H9 (cell line): ENCODE data around the gene RASA3. TPM values are rescaled to one million over a fixed set of nuclear protein-coding genes. Genes with fewer than 3 reads are reported as not detected.

Experiments
- DNase-seq: peaks from one replicate; pipeline ENCODE4 v3.0.0-alpha.2; 2017
- H2AFZ ChIP-seq: one replicate; pipeline ENCODE4 v1.6.1; 2013; ENCODE audit warnings: mild to moderate bottlenecking, low read length, control low read depth, moderate library complexity
- H2AK5ac ChIP-seq: 2 replicates; pipeline ENCODE4 v1.6.1; 2013; ENCODE audit warnings: low read length, control low read depth, mixed read lengths; ENCODE audit not compliant: insufficient read length
- H2BK120ac ChIP-seq: one replicate; pipeline ENCODE4 v1.6.1; 2013; ENCODE audit warnings: low read depth, mild to moderate bottlenecking, low read length, control low read depth, inconsistent platforms; ENCODE audit not compliant: poor library complexity, severe bottlenecking
- H2BK12ac ChIP-seq: 2 replicates; pipeline ENCODE4 v1.6.1; 2013; ENCODE audit warnings: low read length, control low read depth, mixed read lengths, low read depth; ENCODE audit not compliant: insufficient read length
- H2BK15ac ChIP-seq: 2 replicates; pipeline ENCODE4 v1.6.1; 2013; ENCODE audit warnings: low read depth, low read length, control low read depth
- H2BK20ac ChIP-seq: one replicate; pipeline ENCODE4 v1.6.1; 2013; ENCODE audit warnings: low read depth, mild to moderate bottlenecking, low read length, control low read depth, inconsistent platforms; ENCODE audit not compliant: poor library complexity, severe bottlenecking
- H2BK5ac ChIP-seq: 2 replicates; pipeline ENCODE4 v1.6.1; 2013; ENCODE audit warnings: low read length, control low read depth, mixed read lengths; ENCODE audit not compliant: insufficient read length
- H3K14ac ChIP-seq: 2 replicates; pipeline ENCODE4 v1.6.1; 2013; ENCODE audit warnings: low read length, control low read depth; ENCODE audit not compliant: insufficient read depth
- H3K18ac ChIP-seq: 2 replicates; pipeline ENCODE4 v1.6.1; 2013; ENCODE audit warnings: low read depth, mild to moderate bottlenecking, mixed read lengths, low read length, control low read depth; ENCODE audit not compliant: insufficient read length
- H3K23ac ChIP-seq: 2 replicates; pipeline ENCODE4 v1.6.1; 2013; ENCODE audit warnings: low read length, control low read depth, mixed read lengths, low read depth; ENCODE audit not compliant: insufficient read length
- H3K23me2 ChIP-seq: 2 replicates; pipeline ENCODE4 v1.6.1; 2013; ENCODE audit warnings: low read depth, mild to moderate bottlenecking, mixed read lengths, low read length, control low read depth; ENCODE audit not compliant: insufficient read length, poor library complexity, severe bottlenecking
- H3K27ac ChIP-seq: 2 replicates; pipeline ENCODE4 v1.5.1; 2013; ENCODE audit warnings: low read length, control low read depth, mixed read lengths, low read depth; ENCODE audit not compliant: insufficient read length
- H3K27me3 ChIP-seq: 2 replicates; pipeline ENCODE4 v1.6.1; 2013; ENCODE audit warnings: low read length, control low read depth, inconsistent platforms; ENCODE audit not compliant: insufficient read depth
- H3K4ac ChIP-seq: 2 replicates; pipeline ENCODE4 v1.6.1; 2013; ENCODE audit warnings: low read depth, mild to moderate bottlenecking, control low read depth, inconsistent platforms, low read length, moderate library complexity
- H3K4me1 ChIP-seq: 2 replicates; pipeline ENCODE4 v1.6.1; 2013; ENCODE audit warnings: low read length, control low read depth, inconsistent platforms; ENCODE audit not compliant: insufficient read depth
- H3K4me2 ChIP-seq: 2 replicates; pipeline ENCODE4 v1.6.1; 2013; ENCODE audit warnings: low read length, control low read depth, mixed read lengths; ENCODE audit not compliant: insufficient read length, insufficient read depth
- H3K56ac ChIP-seq: 2 replicates; pipeline ENCODE4 v1.6.1; 2013; ENCODE audit warnings: low read depth, mild to moderate bottlenecking, mixed read lengths, low read length, control low read depth; ENCODE audit not compliant: insufficient read length
- H3K79me1 ChIP-seq: 2 replicates; pipeline ENCODE4 v1.6.1; 2013; ENCODE audit warnings: low read depth, mild to moderate bottlenecking, moderate library complexity, low read length, control low read depth, inconsistent platforms; ENCODE audit not compliant: insufficient read depth, poor library complexity, severe bottlenecking
- H3K79me2 ChIP-seq: 2 replicates; pipeline ENCODE4 v1.6.1; 2013; ENCODE audit warnings: low read length, control low read depth, inconsistent platforms; ENCODE audit not compliant: insufficient read depth
- H3K9ac ChIP-seq: 2 replicates; pipeline ENCODE4 v1.6.1; 2013; ENCODE audit warnings: low read length, control low read depth, mixed read lengths; ENCODE audit not compliant: insufficient read length; ENCODE audit errors: extremely low read depth
- H3K9me3 ChIP-seq: one replicate; pipeline ENCODE4 v1.6.1; 2013; ENCODE audit warnings: low read depth, low read length, inconsistent platforms; ENCODE audit not compliant: control insufficient read depth
- H3T11ph ChIP-seq: one replicate; pipeline ENCODE4 v1.6.1; 2013; ENCODE audit warnings: mild to moderate bottlenecking, low read length, control low read depth, inconsistent platforms
- H4K20me1 ChIP-seq: one replicate; pipeline ENCODE4 v1.6.1; 2013; ENCODE audit not compliant: control insufficient read depth, insufficient read length, insufficient read depth
- H4K5ac ChIP-seq: 2 replicates; pipeline ENCODE4 v1.6.1; 2013; ENCODE audit warnings: low read depth, mild to moderate bottlenecking, mixed read lengths, low read length, control low read depth; ENCODE audit not compliant: insufficient read length
- H4K8ac ChIP-seq: replicated peaks from 2 replicates; pipeline ENCODE4 v1.6.1; 2013; ENCODE audit warnings: low read length, control low read depth, mixed read lengths, low read depth; ENCODE audit not compliant: insufficient read length
- H4K91ac ChIP-seq: 2 replicates; pipeline ENCODE4 v1.6.1; 2013; ENCODE audit warnings: low read depth, mild to moderate bottlenecking, moderate library complexity, mixed read lengths, low read length, control low read depth; ENCODE audit not compliant: insufficient read length
- H3K27ac Mint-ChIP-seq, 3 experiments: 2 replicates in 2 of 3; 3 replicates in 1 of 3; pipeline ENCODE4 v1.8.0; 2020 to 2021; ENCODE audit warnings: mixed read lengths in 3 of 3, mild to moderate bottlenecking in 1 of 3, moderate library complexity in 1 of 3
- H3K27me3 Mint-ChIP-seq: 2 replicates; pipeline ENCODE4 v1.8.0; 2021; ENCODE audit warnings: low read depth, mild to moderate bottlenecking, moderate library complexity, mixed read lengths
- H3K36me3 Mint-ChIP-seq, 3 experiments: 2 replicates in 2 of 3; 3 replicates in 1 of 3; pipeline ENCODE4 v1.8.0; 2020 to 2021; ENCODE audit warnings: low read depth in 3 of 3, mixed read lengths in 3 of 3; ENCODE audit not compliant: insufficient read depth in 1 of 3
- H3K4me1 Mint-ChIP-seq, 2 experiments: 2 replicates each; pipeline ENCODE4 v1.8.0; 2020; ENCODE audit warnings: mixed read lengths in 2 of 2
- H3K4me3 Mint-ChIP-seq, 2 experiments: 2 replicates in 1 of 2; 3 replicates in 1 of 2; pipeline ENCODE4 v1.8.0; 2020 to 2021; ENCODE audit warnings: mild to moderate bottlenecking in 2 of 2, mixed read lengths in 2 of 2, moderate library complexity in 1 of 2
- H3K9me3 Mint-ChIP-seq, 2 experiments: 2 replicates in 1 of 2; 3 replicates in 1 of 2; pipeline ENCODE4 v1.8.0; 2020; ENCODE audit warnings: mild to moderate bottlenecking in 2 of 2, mixed read lengths in 2 of 2, moderate library complexity in 1 of 2
- WGBS: extraction: QIAGEN DNeasy Blood & Tissue Kit; methylation state at CpG from one replicate; pipeline ENCODE4 v1.1.7; 2013; ENCODE audit warnings: missing lambda C conversion rate, low lambda C conversion rate, mixed read lengths; ENCODE audit not compliant: insufficient read length; ENCODE audit errors: extremely low coverage; 5-methylcytosine and 5-hydroxymethylcytosine counted together
- total RNA-seq: library from RNA; stranded (reverse); gene quantifications from 2 replicates; pipeline ENCODE4 v1.2.1, GENCODE V29; 2021
- TF ChIP-seq, protein P1 (sequence below): fragments of 200-600 bp; sonication (generic); conservative IDR thresholded peaks from 3 replicates; pipeline ENCODE4 v1.8.0; 2021; ENCODE audit warnings: antibody characterized with exemption, mild to moderate bottlenecking

The RASA3 gene
- total RNA-seq, 1 experiment from 2014 or later = 12.3 TPM

DNA sequence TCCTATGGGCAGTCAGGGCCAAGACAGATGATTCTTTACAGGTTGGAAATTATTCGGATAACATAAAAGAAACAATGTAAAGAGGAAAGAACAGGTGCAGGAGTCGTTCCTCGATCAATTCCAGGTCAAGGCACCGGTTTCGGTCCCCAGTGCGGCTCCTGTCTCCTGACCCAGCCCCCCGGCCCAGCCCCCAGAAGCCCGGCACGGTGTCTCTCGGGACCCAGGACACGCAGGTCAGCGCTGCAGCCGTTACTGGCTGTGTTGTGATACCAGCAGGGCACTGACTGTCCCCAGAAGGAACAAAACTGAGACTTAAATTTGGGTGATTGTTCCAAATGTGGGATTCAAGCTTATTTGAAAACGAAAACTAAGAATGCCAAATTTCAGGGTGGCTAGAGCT lies 8.5 kb downstream of the RASA3 start:
- no peak overlapping the region for H3K18ac ChIP-seq
- no peaks in the 10 kb centered on the region for H4K20me1 ChIP-seq
- no peak overlapping the region for H3K4ac ChIP-seq
- DNase-seq = no peak
- H3K4me1 Mint-ChIP-seq = peaks cover 36 to 37% of the 10 kb centered on the region in 2 experiments
- H2BK120ac ChIP-seq = no peak overlapping the region
- H3K4me3 Mint-ChIP-seq = no peak overlapping the region
- no CpG with 5 or more reads among the region's 14 CpGs for WGBS
- H3K23ac ChIP-seq = no peak overlapping the region
- no peak overlapping the region for H2BK20ac ChIP-seq
- H3K9ac ChIP-seq = no peak overlapping the region
- no peak overlapping the region for H4K91ac ChIP-seq
- H2BK5ac ChIP-seq = no peak overlapping the region
- H3K79me1 ChIP-seq = no peaks in the 10 kb centered on the region
- no peak overlapping the region for H2AK5ac ChIP-seq
- peaks cover 7% of the 10 kb centered on the region; the same call in 1 of the 2 replicates for H3K79me2 ChIP-seq
- no peaks in the 10 kb centered on the region for H3K9me3 Mint-ChIP-seq
- no peak overlapping the region for H3K14ac ChIP-seq
- no peak overlapping the region for H3K4me2 ChIP-seq
- no peak overlapping the region for H3K56ac ChIP-seq
- no peaks in the 10 kb centered on the region; the same call in 1 of the 2 replicates for H3K27me3 Mint-ChIP-seq
- H3K36me3 Mint-ChIP-seq = no peaks in the 10 kb centered on the region; a peak in 1 of 7 replicates
- H2BK15ac ChIP-seq = no peak overlapping the region
- no peaks in the 10 kb centered on the region for H3K9me3 ChIP-seq
- no peak overlapping the region for H3T11ph ChIP-seq
- H2AFZ ChIP-seq = no peak overlapping the region
- TF ChIP-seq, protein P1, sequence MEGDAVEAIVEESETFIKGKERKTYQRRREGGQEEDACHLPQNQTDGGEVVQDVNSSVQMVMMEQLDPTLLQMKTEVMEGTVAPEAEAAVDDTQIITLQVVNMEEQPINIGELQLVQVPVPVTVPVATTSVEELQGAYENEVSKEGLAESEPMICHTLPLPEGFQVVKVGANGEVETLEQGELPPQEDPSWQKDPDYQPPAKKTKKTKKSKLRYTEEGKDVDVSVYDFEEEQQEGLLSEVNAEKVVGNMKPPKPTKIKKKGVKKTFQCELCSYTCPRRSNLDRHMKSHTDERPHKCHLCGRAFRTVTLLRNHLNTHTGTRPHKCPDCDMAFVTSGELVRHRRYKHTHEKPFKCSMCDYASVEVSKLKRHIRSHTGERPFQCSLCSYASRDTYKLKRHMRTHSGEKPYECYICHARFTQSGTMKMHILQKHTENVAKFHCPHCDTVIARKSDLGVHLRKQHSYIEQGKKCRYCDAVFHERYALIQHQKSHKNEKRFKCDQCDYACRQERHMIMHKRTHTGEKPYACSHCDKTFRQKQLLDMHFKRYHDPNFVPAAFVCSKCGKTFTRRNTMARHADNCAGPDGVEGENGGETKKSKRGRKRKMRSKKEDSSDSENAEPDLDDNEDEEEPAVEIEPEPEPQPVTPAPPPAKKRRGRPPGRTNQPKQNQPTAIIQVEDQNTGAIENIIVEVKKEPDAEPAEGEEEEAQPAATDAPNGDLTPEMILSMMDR = no peak
- no peak overlapping the region for H3K27ac Mint-ChIP-seq
- no peak overlapping the region for H3K27ac ChIP-seq
- no peaks in the 10 kb centered on the region for H3K27me3 ChIP-seq
- H2BK12ac ChIP-seq = no peak overlapping the region
- H4K5ac ChIP-seq = no peak overlapping the region
- no peak overlapping the region for H4K8ac ChIP-seq
- H3K23me2 ChIP-seq = no peaks in the 10 kb centered on the region
- H3K4me1 ChIP-seq = peaks cover under 1% of the 10 kb centered on the region; the same call in 1 of the 2 replicates
